A549 treated with AZD9567 at 1 μM for 4 hours (cell line): Measurements from ENCODE around the gene BSND. TPM values are rescaled to one million over a fixed set of nuclear protein-coding genes. Genes with fewer than 3 reads are reported as not detected.

Experiments
- total RNA-seq: library from RNA; stranded (reverse); fragments of 200-300 nt; extraction: Qiagen RNA extraction; gene quantifications from 5 replicates; pipeline ENCODE4 v1.2.3, GENCODE V29; 2022; ENCODE audit not compliant: insufficient read depth

The BSND gene
- not detected in 5 replicates for total RNA-seq

DNA sequence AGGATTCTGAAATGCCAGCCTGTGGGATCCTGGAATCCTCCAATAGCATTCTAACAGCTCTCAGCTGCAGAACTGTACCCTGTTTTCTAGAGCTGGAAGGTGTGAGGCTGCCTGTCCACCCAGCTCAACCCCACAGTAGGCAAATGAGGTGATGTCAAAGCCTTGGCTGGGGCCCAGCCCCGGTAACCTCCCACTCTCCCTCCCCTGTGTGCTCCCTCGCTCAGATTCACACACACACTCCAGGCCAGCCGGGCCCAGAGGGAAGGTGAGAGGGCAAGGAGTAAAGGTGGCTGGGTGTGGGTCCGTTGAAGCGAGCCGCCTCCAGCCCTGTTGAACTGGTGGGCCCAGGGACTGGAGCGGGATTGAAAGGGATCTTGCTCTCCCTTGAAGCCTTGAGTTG, at the start of gene BSND:
BSND (plus strand) TSS at position 257 of the 400 bp plus-strand sequence. CDS start 254 bp downstream, outside the sequence.

DNA sequence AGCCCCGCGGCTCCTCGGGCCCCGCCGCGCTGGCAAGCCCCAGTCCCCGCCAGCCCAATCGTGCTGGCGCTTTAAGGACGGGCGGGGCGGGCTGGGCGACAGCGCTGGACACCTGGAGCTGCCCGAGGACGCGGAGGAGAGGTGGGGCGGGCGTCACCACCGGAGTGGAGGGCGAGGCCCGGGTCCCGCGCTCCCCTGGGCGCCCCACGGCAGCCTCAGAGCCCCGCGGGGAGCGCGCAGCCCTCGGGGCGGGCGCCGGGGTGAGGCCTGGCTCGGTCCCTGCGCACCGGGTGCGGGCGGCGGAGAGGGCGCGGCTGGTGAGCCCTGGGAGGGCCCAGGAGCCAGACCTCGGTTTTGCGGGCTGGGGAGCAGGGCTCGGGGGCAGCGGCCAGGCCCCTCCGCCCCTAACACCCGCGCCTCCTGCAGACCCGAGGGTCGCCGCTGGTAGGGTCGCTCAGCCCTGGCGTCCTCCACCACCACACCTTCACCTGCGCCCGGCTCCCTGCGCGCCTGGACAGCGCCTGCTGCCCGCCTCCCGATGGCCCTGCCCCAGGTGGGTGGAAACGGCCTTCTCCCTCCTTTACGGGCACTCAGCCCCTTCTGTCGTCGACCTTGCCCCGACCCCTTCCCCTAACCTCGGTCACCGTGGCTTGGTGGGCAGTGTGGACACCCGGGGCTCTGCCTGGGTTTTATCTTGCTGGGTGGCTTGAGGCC, 18.0 kb upstream of the BSND start, which contains the start of gene TMEM61:
TMEM61 (plus strand) TSS at position 101 of the 714 bp plus-strand sequence; CDS start at position 539, 438 bp downstream.

DNA sequence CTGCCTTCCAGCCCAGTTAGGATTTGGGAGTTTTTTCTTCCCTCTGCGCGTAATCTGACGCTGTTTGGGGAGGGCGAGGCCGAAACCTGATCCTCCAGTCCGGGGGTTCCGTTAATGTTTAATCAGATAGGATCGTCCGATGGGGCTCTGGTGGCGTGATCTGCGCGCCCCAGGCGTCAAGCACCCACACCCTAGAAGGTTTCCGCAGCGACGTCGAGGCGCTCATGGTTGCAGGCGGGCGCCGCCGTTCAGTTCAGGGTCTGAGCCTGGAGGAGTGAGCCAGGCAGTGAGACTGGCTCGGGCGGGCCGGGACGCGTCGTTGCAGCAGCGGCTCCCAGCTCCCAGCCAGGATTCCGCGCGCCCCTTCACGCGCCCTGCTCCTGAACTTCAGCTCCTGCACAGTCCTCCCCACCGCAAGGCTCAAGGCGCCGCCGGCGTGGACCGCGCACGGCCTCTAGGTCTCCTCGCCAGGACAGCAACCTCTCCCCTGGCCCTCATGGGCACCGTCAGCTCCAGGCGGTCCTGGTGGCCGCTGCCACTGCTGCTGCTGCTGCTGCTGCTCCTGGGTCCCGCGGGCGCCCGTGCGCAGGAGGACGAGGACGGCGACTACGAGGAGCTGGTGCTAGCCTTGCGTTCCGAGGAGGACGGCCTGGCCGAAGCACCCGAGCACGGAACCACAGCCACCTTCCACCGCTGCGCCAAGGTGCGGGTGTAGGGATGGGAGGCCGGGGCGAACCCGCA, 40.8 kb downstream of the BSND start, which contains the start of gene PCSK9:
PCSK9 (plus strand) TSS at position 207 of the 741 bp plus-strand sequence; CDS start at position 497, 290 bp downstream.

Other genes with a start within 250 kb of the BSND start
- 3.9 to 5.7 TPM (median 5.1 TPM) in 5 replicates for gene PARS2, start 234.4 kb upstream of the BSND start, total RNA-seq
- not detected in 5 replicates for gene TTC22, start 197.6 kb upstream of the BSND start, total RNA-seq
- gene DHCR24, start 111.7 kb upstream of the BSND start, total RNA-seq: 41.8 to 43.9 TPM (median 42.3 TPM) in 5 replicates
- 0.41 to 0.72 TPM (median 0.61 TPM) in 4 of 5 replicates, not detected in the other for gene TMEM61, start 18.3 kb upstream of the BSND start, total RNA-seq
- gene PCSK9, start 40.6 kb downstream of the BSND start, total RNA-seq: 2.5 to 3.7 TPM (median 2.8 TPM) in 5 replicates
- 10.0 to 17.1 TPM (median 15.1 TPM) in 5 replicates for gene USP24, start 216.4 kb downstream of the BSND start, total RNA-seq